Neural progenitor cell (in vitro differentiated cells): Measurements from ENCODE around the gene ANO8.

Experiments used
- EZH2 ChIP-seq: fragments of 200-600 bp; sonication (generic); IDR thresholded peaks from 2 replicates; pipeline ENCODE4 v1.6.1; 2017; ENCODE audit warnings: antibody characterized with exemption, mild to moderate bottlenecking, moderate library complexity
- EZH2phosphoT487 ChIP-seq: fragments of 200-600 bp; sonication (generic); IDR thresholded peaks from 2 replicates; pipeline ENCODE4 v1.6.1; 2017; ENCODE audit warnings: antibody characterized with exemption
- TF ChIP-seq, protein P1 (sequence below): fragments of 200-600 bp; sonication (generic); IDR thresholded peaks from 2 replicates; pipeline ENCODE4 v1.5.1; 2017; ENCODE audit warnings: antibody characterized with exemption, mild to moderate bottlenecking

DNA sequence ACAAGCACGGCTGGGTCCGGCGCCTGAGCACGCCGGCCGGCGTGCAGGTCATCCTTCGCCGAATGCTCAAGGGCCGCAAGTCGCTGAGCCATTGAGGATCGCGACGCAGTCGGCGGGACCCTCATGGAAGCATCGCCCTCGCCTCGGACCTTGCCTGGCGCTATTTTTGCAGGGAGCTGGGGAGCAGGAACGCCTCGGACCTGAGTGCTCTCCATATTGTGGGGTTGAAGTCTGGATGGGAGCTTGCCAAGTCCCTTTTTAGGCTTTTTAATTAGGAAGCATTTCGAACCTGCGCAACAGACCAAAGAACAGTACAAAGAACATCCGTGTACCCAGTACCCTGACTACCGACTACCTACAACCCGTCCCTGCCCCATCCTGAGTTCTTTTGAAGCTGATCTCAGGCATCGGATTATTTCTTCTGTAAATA is 28.4 kb downstream of the ANO8 start:
- TF ChIP-seq EZH2 (no peak), EZH2phosphoT487 (no peak)
- TF ChIP-seq, protein P1, sequence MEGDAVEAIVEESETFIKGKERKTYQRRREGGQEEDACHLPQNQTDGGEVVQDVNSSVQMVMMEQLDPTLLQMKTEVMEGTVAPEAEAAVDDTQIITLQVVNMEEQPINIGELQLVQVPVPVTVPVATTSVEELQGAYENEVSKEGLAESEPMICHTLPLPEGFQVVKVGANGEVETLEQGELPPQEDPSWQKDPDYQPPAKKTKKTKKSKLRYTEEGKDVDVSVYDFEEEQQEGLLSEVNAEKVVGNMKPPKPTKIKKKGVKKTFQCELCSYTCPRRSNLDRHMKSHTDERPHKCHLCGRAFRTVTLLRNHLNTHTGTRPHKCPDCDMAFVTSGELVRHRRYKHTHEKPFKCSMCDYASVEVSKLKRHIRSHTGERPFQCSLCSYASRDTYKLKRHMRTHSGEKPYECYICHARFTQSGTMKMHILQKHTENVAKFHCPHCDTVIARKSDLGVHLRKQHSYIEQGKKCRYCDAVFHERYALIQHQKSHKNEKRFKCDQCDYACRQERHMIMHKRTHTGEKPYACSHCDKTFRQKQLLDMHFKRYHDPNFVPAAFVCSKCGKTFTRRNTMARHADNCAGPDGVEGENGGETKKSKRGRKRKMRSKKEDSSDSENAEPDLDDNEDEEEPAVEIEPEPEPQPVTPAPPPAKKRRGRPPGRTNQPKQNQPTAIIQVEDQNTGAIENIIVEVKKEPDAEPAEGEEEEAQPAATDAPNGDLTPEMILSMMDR = no peak
